Endothelial cell of umbilical vein (primary cell): ENCODE measurements around the gene EGR4.

Experiments used
- CTCF ChIP-seq, 2 donors: IDR thresholded peaks; 1 replicate in 1 of 2; 2 replicates in 1 of 2; pipeline ENCODE4 v1.5.1; 2011; ENCODE audit warnings: low read length in 2 of 2, mild to moderate bottlenecking in 2 of 2, moderate library complexity in 2 of 2, control low read depth in 1 of 2, inconsistent platforms in 1 of 2, low read depth in 1 of 2; ENCODE audit not compliant: insufficient read depth in 1 of 2; ENCODE audit errors: extremely low read depth in 1 of 2
- EZH2 ChIP-seq: IDR thresholded peaks from 2 replicates; pipeline ENCODE4 v1.6.1; 2012; ENCODE audit warnings: borderline replicate concordance, low read depth, mild to moderate bottlenecking, moderate library complexity, low read length, inconsistent platforms; ENCODE audit not compliant: severe bottlenecking
- FOS ChIP-seq: IDR thresholded peaks from 2 replicates; pipeline ENCODE4 v1.6.1; 2011; ENCODE audit warnings: mild to moderate bottlenecking, low read length, moderate library complexity, borderline replicate concordance; ENCODE audit not compliant: insufficient read depth
- JUN ChIP-seq: IDR thresholded peaks from 2 replicates; pipeline ENCODE4 v1.6.1; 2011; ENCODE audit warnings: borderline replicate concordance, low read depth; ENCODE audit not compliant: insufficient read length, insufficient read depth
- MAX ChIP-seq: IDR thresholded peaks from 2 replicates; pipeline ENCODE4 v1.6.1; 2011; ENCODE audit not compliant: insufficient read depth, insufficient read length
- POLR2A ChIP-seq: IDR thresholded peaks from 2 replicates; pipeline ENCODE4 v1.6.1; 2012; ENCODE audit warnings: low read depth, mild to moderate bottlenecking, control low read depth, low read length
- POLR2AphosphoS5 ChIP-seq: IDR thresholded peaks from 2 replicates; pipeline ENCODE4 v1.6.1; 2012; ENCODE audit warnings: low read depth, mild to moderate bottlenecking, control low read depth, low read length, moderate library complexity; ENCODE audit not compliant: insufficient read depth

- TF ChIP-seq CTCF (IDR thresholded peaks at IDR 0.05; ENCODE audit: extremely low read depth in 1 of 2, insufficient read depth in 1 of 2, low read depth in 1 of 2, low read length in 2 of 2) = no peak
- TF ChIP-seq POLR2A = no peak
- no peak for TF ChIP-seq EZH2
- no peak for TF ChIP-seq JUN
- TF ChIP-seq MAX = no peak
- no peak for TF ChIP-seq POLR2AphosphoS5
- no peak for TF ChIP-seq FOS
These were observed 42.2 kb downstream of the EGR4 start for GRCh38 chr2:73250872-73251846.
